Forelimb muscle (tissue), 1 donor: ENCODE results near the gene GTF2IRD2. TPM values are rescaled to one million over a fixed set of nuclear protein-coding genes. Genes with fewer than 3 reads are reported as not detected.
"Not testable (repeated sequence)": the region's sequence is repeated elsewhere in the genome, so short reads cannot be mapped to it uniquely, and the experiment has no call there.

Source experiments
- DNase-seq: peaks from one replicate; pipeline ENCODE4 v3.0.0-alpha.2; 2013; ENCODE audit warnings: low read depth
- polyA plus RNA-seq: library from polyadenylated mRNA; unstranded; fragments of 120-200 nt; gene quantifications from one replicate; pipeline ENCODE4 v1.2.1, GENCODE V29; 2013; ENCODE audit not compliant: insufficient read length

Gene GTF2IRD2
- polyA plus RNA-seq, 1 donor: 13.7 TPM

DNA sequence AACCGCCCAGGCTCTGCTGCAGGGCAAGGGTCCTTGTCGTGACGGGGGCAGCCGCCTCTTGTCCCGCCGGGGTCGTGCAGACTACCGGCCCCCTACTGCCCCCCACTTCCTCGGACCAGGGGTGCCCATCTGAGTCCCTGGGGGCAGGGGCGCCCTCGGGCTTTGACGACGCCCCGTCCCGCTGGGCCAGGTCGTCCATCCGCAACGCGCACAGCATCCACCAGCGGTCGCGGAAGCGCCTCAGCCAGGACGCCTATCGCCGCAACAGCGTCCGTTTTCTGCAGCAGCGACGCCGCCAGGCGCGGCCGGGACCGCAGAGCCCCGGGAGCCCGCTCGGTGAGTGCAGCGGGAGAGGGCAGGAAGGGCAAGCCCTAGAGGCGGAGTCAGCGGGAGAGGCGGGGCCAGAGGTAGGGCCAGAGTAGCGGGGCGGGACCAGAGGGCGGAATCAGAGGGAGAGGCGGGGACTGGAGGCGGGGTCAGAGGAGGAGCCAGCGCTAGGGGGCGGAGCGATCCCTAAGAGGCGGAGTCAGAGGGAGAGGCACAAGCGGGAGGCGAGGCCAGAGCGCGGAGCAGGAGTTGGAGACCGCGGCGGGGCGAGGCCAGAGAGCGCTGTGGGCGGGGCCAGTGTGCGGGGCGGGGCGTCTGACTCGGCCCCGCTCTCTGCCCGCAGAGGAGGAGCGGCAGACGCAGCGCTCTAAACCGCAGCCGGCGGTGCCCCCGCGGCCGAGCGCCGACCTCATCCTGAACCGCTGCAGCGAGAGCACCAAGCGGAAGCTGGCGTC, 62.8 kb downstream of the GTF2IRD2 start:
- not testable (repeated sequence) for DNase-seq

DNA sequence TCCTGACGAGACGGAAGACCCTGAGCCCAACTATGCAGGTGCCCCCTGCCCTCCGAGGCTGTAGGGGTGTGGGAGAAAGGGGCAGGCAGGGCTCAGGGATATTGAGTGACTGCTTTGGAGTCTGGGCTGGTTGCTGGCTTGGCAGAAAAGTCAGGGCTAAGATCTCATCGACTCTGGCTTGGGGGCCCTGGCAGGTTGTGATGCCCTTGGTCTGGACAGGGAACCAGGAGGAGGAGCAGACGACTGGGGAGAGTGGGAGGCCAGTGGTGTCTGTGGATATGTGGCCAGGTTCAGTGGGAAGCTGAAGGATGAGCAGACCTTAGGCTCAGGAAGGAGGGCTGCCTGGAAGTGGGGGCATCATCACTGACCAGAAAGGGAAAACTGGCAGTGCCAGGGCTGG, 67.8 kb downstream of the GTF2IRD2 start:
- DNase-seq: not testable (repeated sequence)

DNA sequence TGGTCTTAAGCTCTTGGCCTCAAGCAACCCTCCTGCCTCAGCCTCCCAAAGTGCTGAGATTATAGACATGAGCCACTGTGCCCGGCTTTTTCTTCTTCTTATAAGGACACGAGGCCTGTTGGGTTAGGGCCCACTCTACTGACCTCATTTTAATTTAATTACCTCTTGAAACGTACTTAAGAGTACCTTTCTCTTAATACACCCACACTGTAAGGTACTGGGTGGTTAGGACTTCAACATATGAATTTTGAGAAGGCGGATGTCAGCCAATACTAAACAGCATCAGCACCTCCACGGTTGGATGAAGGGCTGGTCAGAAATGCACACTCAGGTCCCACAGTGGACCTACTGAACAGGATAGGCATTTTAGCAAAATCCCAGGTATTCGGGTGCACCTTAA, 69.7 kb downstream of the GTF2IRD2 start:
- DNase-seq: not testable (repeated sequence)

DNA sequence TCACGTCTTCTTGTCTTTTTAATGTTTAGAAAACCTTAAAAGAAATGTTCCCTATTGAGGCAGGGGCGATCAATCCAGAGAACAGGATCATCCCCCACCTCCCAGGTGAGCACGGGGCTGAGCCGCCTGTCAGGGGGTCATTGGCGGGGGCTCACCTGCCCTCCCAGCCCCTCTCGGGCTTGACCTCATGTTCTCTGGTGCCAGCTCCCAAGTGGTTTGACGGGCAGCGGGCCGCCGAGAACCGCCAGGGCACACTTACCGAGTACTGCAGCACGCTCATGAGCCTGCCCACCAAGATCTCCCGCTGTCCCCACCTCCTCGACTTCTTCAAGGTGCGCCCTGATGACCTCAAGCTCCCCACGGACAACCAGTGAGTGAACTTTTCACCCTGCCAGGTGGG, 72.4 kb downstream of the GTF2IRD2 start:
- DNase-seq: not testable (repeated sequence)

DNA sequence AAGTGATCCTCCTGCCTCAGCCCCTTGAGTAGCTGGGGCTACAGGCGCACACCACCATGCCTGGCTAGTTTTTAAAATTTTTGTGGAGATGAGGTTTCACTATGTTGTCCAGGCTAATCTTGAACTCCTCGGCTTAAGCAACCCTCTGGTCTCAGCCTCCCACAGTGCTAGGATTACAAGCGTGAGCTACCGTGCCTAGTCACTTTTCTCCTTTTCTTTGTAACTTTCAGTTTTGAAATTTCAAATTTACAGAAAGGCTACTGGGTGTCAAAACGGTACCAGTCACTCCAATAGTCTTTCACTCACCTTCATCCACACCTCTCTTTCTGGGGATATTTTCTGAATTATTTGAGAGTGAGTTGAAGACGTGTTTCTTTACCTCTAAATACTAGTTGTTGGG, 76.3 kb downstream of the GTF2IRD2 start:
- not testable (repeated sequence) for DNase-seq

DNA sequence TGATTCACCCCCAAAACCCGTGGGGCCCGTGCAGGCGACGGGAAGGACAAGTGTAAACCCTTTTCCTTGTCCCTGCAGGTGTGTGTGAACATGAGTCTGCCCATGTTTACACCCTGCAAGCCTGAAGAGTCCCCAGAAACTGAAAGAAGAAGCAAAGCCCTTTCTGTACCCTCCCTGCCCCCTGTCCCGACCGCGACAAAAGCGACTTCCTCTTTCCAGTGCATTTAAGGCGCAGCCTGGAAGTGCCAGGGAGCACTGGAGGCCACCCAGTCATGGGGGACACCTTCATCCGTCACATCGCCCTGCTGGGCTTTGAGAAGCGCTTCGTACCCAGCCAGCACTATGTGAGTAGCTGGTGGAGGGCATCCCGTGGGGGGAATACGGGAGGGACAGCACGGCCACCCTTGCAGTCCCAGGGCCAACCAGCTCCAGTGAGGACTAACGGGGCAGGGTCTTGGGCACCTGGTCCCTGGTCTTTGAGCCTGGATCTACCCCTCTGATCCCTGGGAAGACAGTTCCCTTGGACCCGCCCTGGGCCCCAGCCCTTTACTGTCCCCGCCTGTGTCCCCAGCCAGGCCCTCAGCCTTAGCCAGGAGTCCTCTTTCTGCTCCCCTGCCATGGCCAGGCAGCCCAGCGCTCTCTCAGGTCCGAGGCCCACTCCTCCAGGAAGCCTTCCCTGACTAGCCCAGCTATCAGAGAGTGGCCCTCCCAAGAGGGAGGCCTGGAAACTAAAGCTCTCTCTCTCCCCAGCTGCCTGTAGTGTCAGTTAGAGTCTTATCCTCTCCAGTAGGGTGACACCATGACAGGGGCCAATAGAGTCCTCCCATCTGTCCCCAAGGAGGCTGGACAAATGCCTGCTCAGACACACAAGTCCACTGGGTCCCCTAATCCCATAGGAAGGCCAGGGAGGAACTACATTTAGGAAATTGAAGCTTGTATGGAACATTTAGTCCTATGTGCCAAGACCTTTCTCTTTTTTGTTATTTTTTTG, 77.3 kb downstream of the GTF2IRD2 start, which contains the start of gene NCF1:
TSS of gene NCF1 (plus strand) at position 252 of the 991 bp plus-strand sequence. CDS start at position 273, 21 bp downstream.
- DNase-seq: not testable (repeated sequence)

DNA sequence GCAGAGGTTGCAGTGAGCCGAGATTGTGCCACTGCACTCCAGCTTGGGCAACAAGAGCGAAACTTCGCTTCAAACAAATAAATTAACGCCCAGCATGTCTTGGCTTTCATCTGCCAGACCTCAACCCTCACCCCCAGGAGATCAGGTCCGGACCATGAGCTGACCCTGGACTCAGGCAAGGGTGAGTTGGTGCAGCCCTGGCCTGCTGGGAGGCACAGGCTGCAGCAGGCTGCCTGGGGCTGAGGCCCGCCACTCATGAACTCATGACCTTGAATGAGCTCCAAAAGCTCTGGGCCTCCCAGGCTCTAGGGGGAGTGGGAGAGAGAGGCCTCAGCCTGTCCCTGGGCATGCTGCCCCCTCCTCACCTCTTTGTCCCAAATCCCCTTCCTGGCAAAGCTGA, 79.3 kb downstream of the GTF2IRD2 start:
- DNase-seq: not testable (repeated sequence)

DNA sequence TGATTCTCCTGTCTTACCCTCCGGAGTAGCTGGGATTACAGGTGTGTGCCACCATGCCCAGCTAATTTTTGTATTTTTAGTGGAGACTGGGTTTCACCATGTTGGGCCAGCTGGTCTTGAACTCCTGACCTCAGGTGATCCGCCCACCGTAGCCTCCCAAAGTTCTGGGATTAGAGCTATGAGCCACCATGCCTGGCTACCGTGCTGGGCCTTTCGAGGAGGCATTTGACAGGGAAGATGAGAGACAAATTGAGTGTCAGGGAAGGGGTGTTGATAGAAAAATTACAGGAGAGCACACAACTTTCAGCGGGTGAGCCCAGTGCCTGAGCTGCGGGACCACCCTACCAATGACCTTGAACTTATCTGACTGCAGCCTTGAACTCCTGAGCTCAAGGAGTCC, 81.3 kb downstream of the GTF2IRD2 start:
- DNase-seq: not testable (repeated sequence)

DNA sequence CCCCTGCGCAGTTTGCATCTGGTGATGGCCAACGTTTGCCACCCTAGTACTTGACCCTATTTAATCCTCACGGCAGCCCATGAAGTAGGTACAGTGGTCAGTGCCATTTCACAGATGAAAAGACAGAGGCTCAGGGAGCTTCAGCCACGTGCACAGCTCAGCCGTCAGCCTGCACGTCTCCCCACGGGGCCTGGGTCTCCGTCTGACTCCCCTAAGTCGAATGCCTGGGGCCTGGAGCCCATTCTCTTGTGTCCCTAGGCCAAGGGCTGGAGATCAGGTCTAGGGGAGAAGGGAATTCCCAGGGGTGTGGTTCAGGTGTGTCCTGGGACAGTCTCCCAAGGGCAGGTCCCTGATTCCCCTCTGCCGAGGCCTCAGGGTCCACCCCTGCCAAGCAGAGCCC, 84.4 kb downstream of the GTF2IRD2 start:
- DNase-seq: not testable (repeated sequence)

DNA sequence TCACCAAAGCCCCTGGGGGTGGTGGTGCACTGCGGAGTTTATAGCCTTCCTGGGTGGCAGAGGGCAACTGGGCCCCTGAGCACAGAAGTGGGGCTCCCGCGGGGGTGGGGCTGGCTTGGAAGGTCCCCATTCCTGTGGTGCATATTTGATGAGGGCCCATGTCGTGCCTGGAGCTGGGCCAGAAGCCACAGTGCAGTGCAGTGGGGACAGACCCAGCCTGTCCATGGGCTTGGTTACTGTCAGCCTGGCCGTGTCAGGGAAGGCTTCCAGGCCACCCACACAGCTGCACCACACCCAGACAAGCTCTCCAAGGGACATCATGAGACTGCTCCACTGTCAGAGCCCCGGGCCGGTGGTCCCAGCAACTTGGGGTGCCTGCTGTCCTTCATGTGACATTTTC, 84.9 kb downstream of the GTF2IRD2 start:
- DNase-seq: not testable (repeated sequence)

DNA sequence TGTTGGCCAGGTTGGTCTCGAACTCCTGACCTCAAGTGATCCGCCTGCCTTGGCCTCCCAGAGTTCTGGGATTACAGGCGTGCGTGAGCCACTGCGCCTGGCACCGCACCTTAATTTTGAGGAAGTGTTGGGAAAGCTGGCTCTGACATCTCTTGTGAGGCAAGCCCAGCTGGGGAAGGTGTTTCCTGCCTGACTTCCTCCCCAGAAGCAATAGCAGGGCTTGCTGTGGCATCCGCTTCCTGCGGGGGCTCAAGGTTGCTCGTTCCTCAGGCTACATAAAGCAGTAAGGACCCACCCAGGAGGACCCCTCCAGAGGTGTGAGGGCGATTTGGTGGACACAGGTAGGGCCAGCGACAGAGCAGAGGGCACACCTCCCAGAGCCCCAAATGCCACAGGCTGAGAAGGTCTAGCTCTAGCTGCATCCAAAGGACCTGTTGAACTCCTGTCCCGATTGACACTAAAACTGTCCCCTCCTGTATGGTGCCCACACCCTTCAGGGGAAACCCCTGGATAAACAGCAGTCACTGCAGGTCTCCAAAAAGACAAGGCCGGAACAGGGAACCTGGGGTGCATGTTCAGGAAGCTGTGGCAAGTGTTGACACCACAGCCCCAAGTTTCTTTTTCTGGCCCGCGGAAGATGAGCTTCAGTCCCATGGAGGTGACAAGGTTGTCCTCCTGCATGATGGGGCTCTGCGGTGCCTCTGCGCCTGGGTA, 86.0 kb downstream of the GTF2IRD2 start:
- DNase-seq: not testable (repeated sequence)

DNA sequence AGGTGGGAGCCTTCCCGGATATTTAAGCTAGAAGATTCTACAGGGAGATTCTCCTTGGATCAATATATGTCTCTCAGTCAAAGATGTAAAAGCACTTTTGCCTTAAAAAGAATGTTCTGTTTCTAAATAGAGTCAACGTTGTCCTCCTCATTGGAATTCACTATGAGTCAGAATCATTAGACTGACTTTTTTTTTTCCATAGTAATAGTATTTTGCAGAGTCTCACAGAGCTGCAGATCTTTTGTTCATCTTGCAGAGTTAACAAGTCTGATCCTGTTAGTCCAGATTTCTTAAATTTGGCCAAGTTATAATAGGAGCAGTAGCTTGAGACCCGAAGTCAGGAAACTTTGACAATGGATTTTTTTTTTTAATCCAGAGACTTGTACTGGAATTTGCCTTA, 92.4 kb downstream of the GTF2IRD2 start:
- DNase-seq: not testable (repeated sequence)

DNA sequence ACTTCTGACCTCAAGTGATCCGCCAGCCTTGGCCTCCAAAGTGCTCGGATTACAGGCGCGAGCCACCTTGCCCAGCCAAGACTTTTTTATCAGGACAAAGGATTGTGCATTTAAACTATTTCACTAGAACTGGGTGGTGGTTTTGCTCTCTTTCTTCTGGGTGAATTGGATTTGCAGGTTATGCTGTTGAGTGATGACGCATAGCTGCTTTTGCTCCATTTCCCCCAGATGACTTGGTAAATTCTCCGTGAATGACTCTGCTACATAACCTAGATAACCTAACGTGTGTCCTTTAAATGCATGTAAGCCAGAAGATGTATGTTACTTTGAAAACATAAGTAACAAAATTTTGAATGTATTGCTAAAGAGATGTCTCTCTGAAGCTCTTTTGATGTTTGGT, 93.1 kb downstream of the GTF2IRD2 start:
- DNase-seq: not testable (repeated sequence)

DNA sequence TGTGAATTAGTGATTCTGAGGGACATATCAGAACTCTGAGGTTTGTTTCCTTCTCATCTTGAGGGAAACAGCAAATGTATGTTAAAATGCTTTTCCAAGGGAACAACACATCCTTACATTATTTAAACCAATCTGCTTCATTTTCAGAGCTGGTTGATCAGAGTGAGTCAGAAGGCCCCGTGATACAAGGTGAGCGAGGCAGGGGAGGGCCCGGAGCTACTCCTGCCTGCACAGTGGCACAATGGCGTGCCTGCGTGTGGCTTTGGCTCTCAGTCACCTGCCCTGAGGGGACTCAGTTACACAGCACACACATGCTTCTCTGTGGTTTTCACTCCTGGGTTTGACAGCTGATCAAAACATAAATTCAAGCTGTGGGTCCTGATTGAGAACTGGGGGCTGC, 94.7 kb downstream of the GTF2IRD2 start:
- DNase-seq: not testable (repeated sequence)

DNA sequence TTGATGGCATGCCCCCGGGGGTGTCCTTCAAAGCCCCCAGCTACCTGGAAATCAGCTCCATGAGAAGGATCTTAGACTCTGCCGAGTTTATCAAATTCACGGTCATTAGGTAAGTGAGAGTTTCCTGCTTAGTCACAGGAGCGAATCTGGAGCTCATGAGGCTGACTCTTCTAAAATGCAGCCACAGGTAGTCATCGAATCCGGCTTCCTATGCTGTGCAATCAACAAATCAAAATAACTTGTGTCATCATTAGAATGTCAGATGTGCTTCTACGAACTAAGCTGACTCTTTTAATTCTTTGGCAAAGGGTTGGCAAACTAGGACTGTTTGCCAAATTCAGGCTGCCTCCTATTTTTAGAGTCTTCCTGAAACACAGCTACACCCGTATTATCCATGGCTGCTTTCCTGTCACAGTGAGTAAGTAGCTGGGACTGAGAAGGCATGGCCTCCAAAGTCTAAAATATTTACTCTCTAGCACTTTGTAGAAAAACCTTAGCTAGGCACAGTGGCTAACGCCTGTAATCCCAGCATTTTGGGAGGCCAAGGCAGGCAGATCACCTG, 97.4 kb downstream of the GTF2IRD2 start:
- DNase-seq: not testable (repeated sequence)

Other genes with a start within 250 kb of the GTF2IRD2 start
- gene GTF2I, start 193.9 kb downstream of the GTF2IRD2 start, polyA plus RNA-seq: 166 TPM
- 2.2 TPM for gene NCF1, start 77.6 kb downstream of the GTF2IRD2 start, polyA plus RNA-seq
- 15.9 TPM for gene CASTOR2, start 113.1 kb upstream of the GTF2IRD2 start, polyA plus RNA-seq
- 34.6 TPM for gene RCC1L, start 222.2 kb upstream of the GTF2IRD2 start, polyA plus RNA-seq
- 29.1 TPM for gene GTF2IRD2B, start 241.0 kb upstream of the GTF2IRD2 start, polyA plus RNA-seq